Neural crest cell (in vitro differentiated cells): ENCODE measurements around the gene CCDC12. TPM values are rescaled to one million over a fixed set of nuclear protein-coding genes. Genes with fewer than 3 reads are reported as not detected.

ENCODE experiments used
- DNase-seq: peaks from one replicate; pipeline ENCODE4 v3.0.0; 2021; ENCODE audit warnings: low read depth, mixed read lengths, low spot score
- H3K27ac Mint-ChIP-seq: one replicate; pipeline ENCODE4 v1.8.0; 2021; ENCODE audit warnings: mild to moderate bottlenecking, mixed read lengths; ENCODE audit not compliant: unreplicated experiment
- H3K27me3 Mint-ChIP-seq: 2 replicates; pipeline ENCODE4 v1.8.0; 2021; ENCODE audit warnings: low read depth, mild to moderate bottlenecking, mixed read lengths
- H3K36me3 Mint-ChIP-seq: 2 replicates; pipeline ENCODE4 v1.8.0; 2021; ENCODE audit warnings: low read depth, mild to moderate bottlenecking, mixed read lengths
- H3K4me1 Mint-ChIP-seq: 2 replicates; pipeline ENCODE4 v1.8.0; 2021; ENCODE audit warnings: mixed read lengths
- H3K4me3 Mint-ChIP-seq: one replicate; pipeline ENCODE4 v1.8.0; 2021; ENCODE audit warnings: mild to moderate bottlenecking, mixed read lengths
- H3K9me3 Mint-ChIP-seq: 2 replicates; pipeline ENCODE4 v1.8.0; 2021; ENCODE audit warnings: mixed read lengths
- total RNA-seq: library from RNA; stranded (reverse); gene quantifications from 2 replicates; pipeline ENCODE4 v1.2.1, GENCODE V29; 2021
- TF ChIP-seq, protein P1 (sequence below): fragments of 200-600 bp; sonication (generic); conservative IDR thresholded peaks from 2 replicates; pipeline ENCODE4 v1.5.0; 2021; ENCODE audit warnings: antibody characterized with exemption, mild to moderate bottlenecking

Gene CCDC12
- total RNA-seq, 1 donor from 2014 or later = 54.3 TPM

DNA sequence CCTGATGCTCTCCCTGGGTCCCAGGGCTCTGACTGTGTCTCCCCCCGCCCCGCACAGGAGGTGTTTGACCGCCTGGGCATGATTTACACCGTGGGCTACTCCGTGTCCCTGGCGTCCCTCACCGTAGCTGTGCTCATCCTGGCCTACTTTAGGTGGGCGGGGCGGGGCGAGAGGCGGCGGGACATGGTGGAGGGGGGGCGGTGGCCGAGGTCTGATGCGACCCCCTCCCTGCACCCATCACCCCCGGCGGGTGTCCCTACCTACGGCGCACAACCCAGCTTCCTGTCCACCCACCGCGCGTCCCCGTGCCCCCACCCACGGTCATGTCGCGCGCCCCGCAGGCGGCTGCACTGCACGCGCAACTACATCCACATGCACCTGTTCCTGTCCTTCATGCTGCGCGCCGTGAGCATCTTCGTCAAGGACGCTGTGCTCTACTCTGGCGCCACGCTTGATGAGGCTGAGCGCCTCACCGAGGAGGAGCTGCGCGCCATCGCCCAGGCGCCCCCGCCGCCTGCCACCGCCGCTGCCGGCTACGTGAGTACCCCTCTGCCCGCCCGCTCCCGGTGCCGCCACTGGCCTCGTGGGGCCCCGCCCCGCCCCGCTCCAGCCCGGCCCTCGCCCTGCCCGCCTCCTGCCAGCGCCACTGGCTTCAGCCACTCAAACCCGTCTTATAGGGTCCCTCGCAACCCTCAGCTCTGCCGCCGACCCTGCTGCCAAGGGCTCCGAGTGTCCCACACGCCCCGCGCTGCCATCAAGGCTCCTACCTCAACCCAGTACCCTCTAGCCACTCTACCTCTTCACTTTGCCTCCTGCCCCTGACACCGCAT is 78.0 kb downstream of the CCDC12 start:
- Mint-ChIP-seq H3K27me3 (peaks cover 7% of the 10 kb centered on the region), H3K9me3 (no peaks in the 10 kb centered on the region), H3K4me1 (no peaks in the 10 kb centered on the region), H3K36me3 (no peaks in the 10 kb centered on the region), H3K4me3 (no peak overlapping the region), H3K27ac (no peak overlapping the region)
- DNase-seq = no peak
- TF ChIP-seq, protein P1, sequence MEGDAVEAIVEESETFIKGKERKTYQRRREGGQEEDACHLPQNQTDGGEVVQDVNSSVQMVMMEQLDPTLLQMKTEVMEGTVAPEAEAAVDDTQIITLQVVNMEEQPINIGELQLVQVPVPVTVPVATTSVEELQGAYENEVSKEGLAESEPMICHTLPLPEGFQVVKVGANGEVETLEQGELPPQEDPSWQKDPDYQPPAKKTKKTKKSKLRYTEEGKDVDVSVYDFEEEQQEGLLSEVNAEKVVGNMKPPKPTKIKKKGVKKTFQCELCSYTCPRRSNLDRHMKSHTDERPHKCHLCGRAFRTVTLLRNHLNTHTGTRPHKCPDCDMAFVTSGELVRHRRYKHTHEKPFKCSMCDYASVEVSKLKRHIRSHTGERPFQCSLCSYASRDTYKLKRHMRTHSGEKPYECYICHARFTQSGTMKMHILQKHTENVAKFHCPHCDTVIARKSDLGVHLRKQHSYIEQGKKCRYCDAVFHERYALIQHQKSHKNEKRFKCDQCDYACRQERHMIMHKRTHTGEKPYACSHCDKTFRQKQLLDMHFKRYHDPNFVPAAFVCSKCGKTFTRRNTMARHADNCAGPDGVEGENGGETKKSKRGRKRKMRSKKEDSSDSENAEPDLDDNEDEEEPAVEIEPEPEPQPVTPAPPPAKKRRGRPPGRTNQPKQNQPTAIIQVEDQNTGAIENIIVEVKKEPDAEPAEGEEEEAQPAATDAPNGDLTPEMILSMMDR = no peak

DNA sequence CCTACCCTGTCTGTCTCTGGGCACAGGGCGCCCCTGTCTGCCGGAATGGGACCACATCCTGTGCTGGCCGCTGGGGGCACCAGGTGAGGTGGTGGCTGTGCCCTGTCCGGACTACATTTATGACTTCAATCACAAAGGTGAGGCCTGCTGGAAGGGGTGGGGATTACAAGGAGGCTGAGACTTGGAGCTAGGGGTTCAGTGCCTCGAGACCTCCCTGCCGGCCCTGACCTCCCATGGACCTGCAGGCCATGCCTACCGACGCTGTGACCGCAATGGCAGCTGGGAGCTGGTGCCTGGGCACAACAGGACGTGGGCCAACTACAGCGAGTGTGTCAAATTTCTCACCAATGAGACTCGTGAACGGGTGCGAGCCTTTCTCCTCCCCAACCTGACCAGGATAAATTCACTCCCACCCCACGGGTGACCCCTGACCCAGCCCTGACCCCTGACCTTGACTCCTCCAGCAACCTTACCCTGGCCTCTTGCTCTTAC is 78.7 kb downstream of the CCDC12 start:
- no peak overlapping the region for H3K27ac Mint-ChIP-seq
- H3K9me3 Mint-ChIP-seq = no peaks in the 10 kb centered on the region
- peaks cover 7% of the 10 kb centered on the region for H3K27me3 Mint-ChIP-seq
- no peak overlapping the region for H3K4me3 Mint-ChIP-seq
- no peak for DNase-seq
- TF ChIP-seq, protein P1 = no peak
- peaks cover under 1% of the 10 kb centered on the region for H3K4me1 Mint-ChIP-seq
- H3K36me3 Mint-ChIP-seq = no peaks in the 10 kb centered on the region

DNA sequence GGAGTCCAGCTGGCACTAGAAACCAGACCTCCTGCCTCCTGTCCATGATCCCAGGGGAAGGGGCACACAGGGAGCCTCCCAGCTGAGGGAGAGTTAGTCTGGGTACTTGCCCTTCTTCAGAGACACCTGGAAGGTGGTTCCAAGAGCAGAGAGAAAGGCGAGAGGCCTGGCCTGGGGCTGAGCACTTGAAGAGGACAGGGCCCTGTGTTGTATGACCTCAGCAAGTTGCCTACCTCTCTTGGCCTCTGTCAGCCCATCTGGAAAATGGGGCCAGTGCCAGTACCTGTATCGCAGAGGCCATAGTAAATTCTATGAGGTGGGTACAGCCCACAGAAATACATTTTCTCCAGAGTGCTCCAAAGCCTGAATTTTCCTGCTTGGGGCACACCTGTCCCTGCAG is 79.5 kb downstream of the CCDC12 start:
- TF ChIP-seq, protein P1 = no peak
- DNase-seq = no peak
- peaks cover 8% of the 10 kb centered on the region for H3K4me1 Mint-ChIP-seq
- H3K27me3 Mint-ChIP-seq = peaks cover 11% of the 10 kb centered on the region
- no peak overlapping the region for H3K27ac Mint-ChIP-seq
- H3K9me3 Mint-ChIP-seq = no peaks in the 10 kb centered on the region
- H3K4me3 Mint-ChIP-seq = no peak overlapping the region
- no peaks in the 10 kb centered on the region for H3K36me3 Mint-ChIP-seq

DNA sequence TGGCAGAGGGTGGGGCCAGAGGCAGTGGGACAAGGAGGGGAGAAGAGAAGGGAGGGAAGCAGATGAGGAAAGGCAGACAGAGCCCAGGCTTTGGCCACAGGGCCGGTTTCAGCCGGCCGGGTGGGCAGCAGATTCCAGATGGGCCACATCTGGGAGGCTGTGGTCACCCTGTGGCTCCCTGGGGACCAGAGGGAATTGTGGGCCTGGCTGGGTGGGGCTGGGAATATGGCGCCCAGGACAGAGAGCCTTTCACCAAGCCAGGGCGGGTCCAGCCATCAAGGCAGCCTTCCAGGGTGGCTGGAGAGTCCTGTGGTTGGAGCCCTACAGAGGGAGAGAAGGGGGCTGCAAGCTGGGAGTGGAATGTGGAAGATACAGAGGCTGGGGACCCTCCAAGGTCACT is 80.2 kb downstream of the CCDC12 start:
- Mint-ChIP-seq H3K27me3 (peaks cover 17% of the 10 kb centered on the region), H3K27ac (no peak overlapping the region), H3K36me3 (no peaks in the 10 kb centered on the region), H3K4me1 (peaks cover 14% of the 10 kb centered on the region), H3K4me3 (no peak overlapping the region), H3K9me3 (no peaks in the 10 kb centered on the region)
- no peak for DNase-seq
- TF ChIP-seq, protein P1 = no peak

DNA sequence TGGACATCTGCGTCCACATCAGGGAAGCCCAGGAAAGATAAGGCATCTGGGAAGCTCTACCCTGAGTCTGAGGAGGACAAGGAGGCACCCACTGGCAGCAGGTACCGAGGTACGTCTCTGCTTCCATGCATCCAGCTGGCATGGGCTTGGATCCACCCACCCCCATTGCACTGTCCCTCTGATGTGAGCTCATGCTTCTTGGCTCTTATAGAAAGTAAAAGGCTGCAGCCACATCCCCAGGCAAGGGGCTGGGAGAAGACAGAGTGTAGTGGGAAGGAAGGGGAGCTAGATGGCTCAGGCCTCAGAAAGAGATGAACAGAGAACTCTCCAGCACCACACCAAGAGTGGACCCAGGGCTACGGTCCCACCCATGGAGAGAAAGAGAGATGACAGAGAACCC is 80.8 kb downstream of the CCDC12 start:
- TF ChIP-seq, protein P1 = no peak
- Mint-ChIP-seq H3K27me3 (peaks cover 22% of the 10 kb centered on the region), H3K36me3 (no peaks in the 10 kb centered on the region), H3K9me3 (no peaks in the 10 kb centered on the region), H3K4me1 (peaks cover 15% of the 10 kb centered on the region), H3K27ac (no peak overlapping the region), H3K4me3 (no peak overlapping the region)
- DNase-seq = no peak
